SJCRH30 (cell line): ENCODE results near the gene RNF112. TPM values are rescaled to one million over a fixed set of nuclear protein-coding genes. Genes with fewer than 3 reads are reported as not detected.
"Not testable (repeated sequence)": the region's sequence is repeated elsewhere in the genome, so short reads cannot be mapped to it uniquely, and the experiment has no call there.

Source experiments
- DNase-seq, 2 experiments: peaks; one replicate each; pipeline ENCODE4 v3.0.0-alpha.2; 2015 to 2020
- H3K27ac ChIP-seq: fragments of 250-450 bp; sonication (Bioruptor Pico); 2 replicates; pipeline ENCODE4 v1.5.1; 2020; ENCODE audit warnings: mild to moderate bottlenecking, moderate library complexity
- H3K27me3 ChIP-seq: fragments of 250-450 bp; sonication (Bioruptor Pico); 2 replicates; pipeline ENCODE4 v1.5.1; 2020; ENCODE audit warnings: mild to moderate bottlenecking, moderate library complexity
- H3K36me3 ChIP-seq: fragments of 250-450 bp; sonication (Bioruptor Pico); 2 replicates; pipeline ENCODE4 v1.5.1; 2020; ENCODE audit warnings: mild to moderate bottlenecking, moderate library complexity
- H3K4me1 ChIP-seq: fragments of 250-450 bp; sonication (Bioruptor Pico); 2 replicates; pipeline ENCODE4 v1.5.1; 2020; ENCODE audit warnings: mild to moderate bottlenecking, moderate library complexity
- H3K4me3 ChIP-seq: fragments of 250-450 bp; sonication (Bioruptor Pico); 2 replicates; pipeline ENCODE4 v1.5.1; 2020; ENCODE audit warnings: mild to moderate bottlenecking, moderate library complexity
- H3K9me3 ChIP-seq: fragments of 250-450 bp; sonication (Bioruptor Pico); replicated peaks from 2 replicates; pipeline ENCODE4 v1.5.1; 2020; ENCODE audit warnings: mild to moderate bottlenecking, moderate library complexity
- total RNA-seq: library from RNA; depleted of rRNA; stranded (reverse); fragments of >200 nt; shearing (Covaris generic); gene quantifications from 2 replicates; pipeline ENCODE4 v1.2.3, GENCODE V29; 2014

Gene RNF112
- total RNA-seq, 1 experiment from 2014 or later = 2.4 TPM

DNA sequence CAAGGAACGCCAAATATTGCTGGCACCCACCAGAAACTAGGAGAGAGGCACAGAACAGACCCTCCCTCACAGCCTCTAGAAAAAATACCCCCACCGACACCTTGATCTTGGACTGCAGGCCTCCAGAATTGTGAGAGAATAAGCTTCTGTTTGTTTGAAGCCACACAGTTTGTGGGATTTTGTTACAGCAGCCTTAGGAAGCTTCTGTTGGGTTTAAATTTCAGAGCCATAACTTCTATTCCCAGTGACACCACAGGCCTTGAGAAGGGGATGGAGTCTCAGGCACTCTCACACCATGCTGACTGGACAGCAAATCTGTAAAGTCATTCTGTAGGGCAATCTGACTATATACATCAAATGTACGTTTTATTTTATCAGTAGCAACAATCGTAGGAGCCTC, 38.6 kb downstream of the RNF112 start:
- H3K27me3 ChIP-seq = no peaks in the 10 kb centered on the region
- H3K4me1 ChIP-seq = peaks cover 23% of the 10 kb centered on the region
- H3K4me3 ChIP-seq = no peak overlapping the region
- H3K9me3 ChIP-seq = peaks cover 9% of the 10 kb centered on the region; the same call in 1 of the 2 replicates
- DNase-seq = no peak
- no peak overlapping the region for H3K27ac ChIP-seq
- no peaks in the 10 kb centered on the region for H3K36me3 ChIP-seq

DNA sequence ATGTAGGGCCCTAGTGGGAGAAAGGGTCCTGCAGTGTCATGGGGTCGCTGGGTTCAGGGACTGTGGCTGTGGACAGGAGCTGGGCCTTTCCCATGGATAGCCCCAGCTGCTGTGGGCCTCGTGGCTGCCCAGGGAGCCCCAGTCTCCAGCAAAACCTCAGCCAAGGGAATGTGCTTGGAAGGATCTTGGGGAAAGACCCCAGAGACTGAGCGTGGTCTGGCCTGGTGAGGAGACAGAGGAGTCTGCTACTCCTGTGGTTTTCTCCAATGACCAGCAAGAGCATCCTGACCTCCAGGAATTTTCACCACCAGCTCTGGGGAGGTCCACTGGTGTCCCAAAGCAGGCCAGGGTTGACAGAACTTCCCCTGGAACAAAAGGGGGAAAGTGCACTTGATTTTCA, 42.3 kb downstream of the RNF112 start:
- H3K27ac ChIP-seq = no peak overlapping the region
- H3K4me3 ChIP-seq = no peak overlapping the region
- no peaks in the 10 kb centered on the region for H3K9me3 ChIP-seq
- peaks cover 14% of the 10 kb centered on the region for H3K4me1 ChIP-seq
- H3K27me3 ChIP-seq = no peaks in the 10 kb centered on the region
- DNase-seq = no peak
- no peaks in the 10 kb centered on the region for H3K36me3 ChIP-seq

DNA sequence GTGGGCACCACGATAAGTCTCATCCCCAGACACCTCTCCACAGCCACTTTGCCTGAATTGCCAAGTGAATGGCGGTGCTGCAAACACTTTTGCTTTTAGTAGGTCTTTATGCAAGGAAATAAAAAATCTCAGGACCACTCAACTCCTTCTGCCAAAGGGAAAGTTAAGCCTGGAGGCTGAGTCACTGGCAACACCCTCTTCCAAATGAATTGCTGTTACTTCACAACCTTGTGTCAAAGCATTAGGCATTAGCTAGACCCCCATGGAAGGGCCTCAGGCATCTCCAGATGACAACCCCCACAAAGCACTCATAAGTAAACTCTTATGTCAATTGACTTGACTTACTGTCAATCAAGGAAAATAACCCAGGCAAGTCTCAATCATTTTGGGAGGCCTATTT, 43.0 kb downstream of the RNF112 start:
- H3K36me3 ChIP-seq = no peaks in the 10 kb centered on the region
- no peak for DNase-seq
- H3K4me3 ChIP-seq = no peak overlapping the region
- H3K27ac ChIP-seq = no peak overlapping the region
- no peaks in the 10 kb centered on the region for H3K9me3 ChIP-seq
- no peaks in the 10 kb centered on the region for H3K27me3 ChIP-seq
- peaks cover 6% of the 10 kb centered on the region for H3K4me1 ChIP-seq

DNA sequence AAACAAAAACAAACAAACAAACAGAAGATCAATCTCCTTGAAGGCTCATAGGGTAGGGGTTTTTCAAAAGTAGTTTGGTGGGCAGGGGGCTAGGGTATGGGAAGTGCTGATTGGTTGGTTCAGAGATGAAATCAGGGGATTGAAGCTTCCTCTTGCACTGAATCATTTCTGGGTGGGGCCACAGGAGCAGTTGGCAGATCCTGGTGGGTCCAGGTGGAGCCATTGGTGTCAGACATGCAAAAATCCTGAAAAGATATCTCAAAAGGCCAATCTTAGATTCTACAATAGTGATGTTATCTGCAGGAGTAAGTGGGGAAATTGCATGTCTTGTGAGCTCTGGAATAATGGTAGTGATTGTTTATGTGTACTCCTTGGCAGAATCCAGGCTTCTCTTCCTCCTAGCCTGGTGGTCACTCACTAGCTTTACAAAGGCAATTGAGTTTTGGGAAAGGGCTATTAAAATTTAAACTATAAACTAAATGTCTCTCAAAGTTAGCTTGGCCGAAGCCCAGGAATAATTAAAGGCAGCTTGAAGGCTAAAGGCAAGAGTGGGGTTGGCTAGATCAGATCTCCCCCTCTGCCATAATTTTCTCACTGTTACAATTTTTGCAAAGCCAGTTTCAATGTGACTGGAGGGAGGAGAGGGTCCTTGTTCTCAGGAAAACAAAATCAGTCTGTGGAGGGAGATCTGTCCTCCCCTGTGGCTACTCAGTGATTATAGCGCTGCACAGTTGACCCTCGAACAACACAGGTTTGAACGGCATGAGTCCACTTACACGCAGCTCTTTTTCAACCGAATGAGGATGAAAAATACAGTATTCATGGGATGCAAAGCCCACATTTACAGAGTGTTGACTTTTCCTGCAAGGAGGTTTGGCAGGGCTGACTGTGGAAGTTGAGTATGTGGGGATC, 45.2 kb downstream of the RNF112 start:
- H3K27me3 ChIP-seq = no peaks in the 10 kb centered on the region
- no peak overlapping the region for H3K4me3 ChIP-seq
- H3K9me3 ChIP-seq = no peaks in the 10 kb centered on the region
- H3K36me3 ChIP-seq = no peaks in the 10 kb centered on the region
- DNase-seq = no peak
- H3K4me1 ChIP-seq = peaks cover 12% of the 10 kb centered on the region
- no peak overlapping the region for H3K27ac ChIP-seq

DNA sequence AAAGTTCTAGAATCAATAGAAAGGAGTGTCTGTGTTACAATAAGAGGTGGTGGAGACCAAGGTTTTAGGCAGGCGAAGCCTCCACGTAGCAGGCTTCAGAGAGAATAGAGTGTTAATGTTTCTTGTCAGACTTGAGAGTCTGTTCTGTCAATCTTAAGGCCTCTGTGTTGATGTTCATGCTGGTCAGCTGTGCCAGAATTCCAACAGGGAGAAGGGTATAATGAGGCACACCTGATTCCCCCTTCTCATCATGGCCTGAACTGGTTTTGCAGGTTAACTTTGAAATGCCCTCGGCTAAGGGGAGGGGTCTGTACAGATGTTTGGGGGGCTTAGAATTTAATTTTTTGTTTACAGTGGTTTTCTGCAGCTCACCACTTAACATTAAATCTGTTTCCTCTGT, 46.0 kb downstream of the RNF112 start:
- no peak for DNase-seq
- Histone ChIP-seq H3K4me3 (no peak overlapping the region), H3K27ac (no peak overlapping the region), H3K9me3 (no peaks in the 10 kb centered on the region), H3K36me3 (no peaks in the 10 kb centered on the region), H3K27me3 (no peaks in the 10 kb centered on the region), H3K4me1 (peaks cover 17% of the 10 kb centered on the region)

DNA sequence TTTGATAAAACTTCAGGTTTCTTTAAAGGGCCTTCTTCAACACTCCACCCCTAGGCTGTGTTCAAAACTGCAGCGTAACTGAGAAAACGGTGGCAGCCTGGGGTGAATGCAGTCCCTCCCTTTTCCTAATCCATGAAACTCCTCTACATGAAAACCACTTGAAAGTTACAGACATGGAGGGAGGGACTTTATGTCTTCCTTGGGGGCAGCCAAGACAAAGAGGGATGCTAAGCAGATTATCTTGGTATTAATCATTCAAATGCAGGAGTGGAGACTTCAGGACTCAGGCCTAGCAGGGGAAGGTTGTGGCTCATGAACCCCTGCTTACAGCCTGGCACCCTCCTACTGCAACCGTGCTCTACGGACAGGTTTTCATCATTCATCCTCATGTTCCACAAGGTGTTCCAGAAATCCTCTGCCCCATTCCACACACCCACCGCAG, 46.8 kb downstream of the RNF112 start:
- Histone ChIP-seq H3K36me3 (no peaks in the 10 kb centered on the region), H3K27me3 (no peaks in the 10 kb centered on the region), H3K27ac (no peak overlapping the region), H3K4me3 (no peak overlapping the region), H3K4me1 (peaks cover 22% of the 10 kb centered on the region), H3K9me3 (no peaks in the 10 kb centered on the region)
- no peak for DNase-seq

DNA sequence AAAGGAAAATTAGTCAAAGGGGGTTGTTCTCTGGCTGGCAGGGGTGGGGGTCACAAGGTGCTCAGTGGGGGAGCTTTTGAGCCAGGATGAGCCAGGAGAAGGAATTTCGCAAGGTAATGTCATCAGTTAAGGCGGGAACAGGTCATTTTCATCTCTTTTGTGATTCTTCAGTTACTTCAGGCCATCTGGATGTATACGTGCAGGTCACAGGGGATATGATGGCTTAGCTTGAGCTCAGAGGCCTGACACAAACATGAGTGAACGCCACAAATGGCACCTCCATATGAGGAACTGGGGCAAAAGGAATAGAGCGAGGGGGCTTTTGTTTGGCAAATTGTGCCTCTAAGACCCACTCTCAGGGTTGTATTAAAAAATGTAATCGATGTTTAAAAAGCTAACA, 47.4 kb downstream of the RNF112 start:
- not testable (repeated sequence) for H3K4me3 ChIP-seq, H3K36me3 ChIP-seq, H3K27ac ChIP-seq, DNase-seq, H3K27me3 ChIP-seq, H3K9me3 ChIP-seq
- H3K4me1 ChIP-seq = peaks cover 22% of the 10 kb centered on the region

DNA sequence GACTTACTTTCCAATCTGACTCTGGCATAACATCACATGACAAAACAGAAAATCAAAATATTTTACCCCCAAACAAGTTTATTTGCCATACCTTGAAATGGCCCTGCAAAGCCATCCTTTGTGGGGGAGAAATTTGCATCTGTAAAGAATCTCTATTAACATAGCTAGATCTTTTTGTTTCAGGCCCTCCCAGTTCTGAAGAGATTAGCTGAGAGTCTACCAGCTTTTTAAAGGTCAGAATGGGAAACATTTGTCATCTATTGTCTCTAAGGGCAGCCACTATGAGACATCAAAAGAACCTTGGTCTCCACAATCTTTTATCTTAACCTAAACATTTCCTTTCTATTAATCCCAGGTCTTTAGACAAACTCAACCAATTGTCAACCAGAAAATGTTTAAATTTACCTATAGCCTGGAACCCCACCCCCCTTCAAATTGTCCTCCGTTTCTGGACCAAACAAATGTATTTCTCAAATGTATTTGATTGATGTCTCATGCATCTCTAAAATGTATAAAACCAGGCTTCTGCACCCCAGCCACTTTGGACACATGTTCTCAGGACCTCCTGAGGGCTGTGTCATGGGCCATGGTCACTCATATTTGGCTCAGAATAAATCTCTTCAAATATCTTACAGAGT, 48.1 kb downstream of the RNF112 start:
- not testable (repeated sequence) for DNase-seq, H3K27ac ChIP-seq, H3K27me3 ChIP-seq, H3K4me3 ChIP-seq, H3K9me3 ChIP-seq, H3K36me3 ChIP-seq
- H3K4me1 ChIP-seq = peaks cover 22% of the 10 kb centered on the region

DNA sequence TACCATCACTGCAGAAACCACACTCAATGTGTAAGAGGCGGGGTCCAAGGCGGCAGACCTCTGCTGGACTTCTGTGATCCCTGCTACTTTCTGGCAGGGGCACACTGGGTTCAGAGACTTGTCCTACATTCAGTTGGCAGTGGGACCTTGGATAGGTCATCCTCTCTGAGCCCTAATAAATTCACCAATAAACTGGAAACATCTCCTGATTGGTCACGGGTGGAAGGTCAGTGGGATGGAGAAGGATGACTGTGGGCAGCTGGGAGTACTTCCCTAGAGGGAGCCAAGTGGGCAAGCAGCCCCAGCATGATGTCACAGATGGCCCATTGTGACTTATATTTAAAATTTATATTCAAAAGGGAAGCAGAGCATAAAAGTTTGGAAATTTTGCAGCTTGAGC, 49.7 kb downstream of the RNF112 start:
- Histone ChIP-seq H3K4me3 (no peak overlapping the region), H3K27me3 (no peaks in the 10 kb centered on the region), H3K9me3 (no peaks in the 10 kb centered on the region), H3K4me1 (peaks cover 24% of the 10 kb centered on the region), H3K27ac (peak overlapping the region; percentile 40), H3K36me3 (no peaks in the 10 kb centered on the region)
- peak; percentile 73 to 85 for DNase-seq

DNA sequence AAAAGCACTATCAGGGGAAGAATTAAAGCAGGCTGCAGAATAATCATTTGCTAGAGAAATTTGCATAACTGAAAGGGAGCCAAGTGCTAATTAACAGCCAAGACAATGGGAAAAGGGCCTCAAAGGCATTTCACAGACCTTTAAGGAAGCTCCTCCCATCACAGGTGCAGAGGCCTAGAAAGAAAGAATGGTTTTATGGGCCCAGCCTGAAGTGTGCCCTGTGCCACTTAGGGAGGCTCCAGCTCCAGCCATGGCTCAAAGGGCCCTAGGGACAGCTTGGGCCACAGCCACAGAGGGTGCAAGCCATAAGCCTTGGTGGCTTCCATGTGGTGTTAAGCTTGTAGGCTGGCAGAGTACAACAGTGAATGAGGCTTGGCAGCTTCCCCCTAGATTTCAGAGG, 50.1 kb downstream of the RNF112 start:
- Histone ChIP-seq H3K4me1 (peaks cover 24% of the 10 kb centered on the region), H3K9me3 (no peaks in the 10 kb centered on the region), H3K4me3 (no peak overlapping the region), H3K36me3 (no peaks in the 10 kb centered on the region), H3K27me3 (no peaks in the 10 kb centered on the region), H3K27ac (peak overlapping the region; percentile 40)
- peak in 1 of 2 experiments; percentile 78 for DNase-seq

DNA sequence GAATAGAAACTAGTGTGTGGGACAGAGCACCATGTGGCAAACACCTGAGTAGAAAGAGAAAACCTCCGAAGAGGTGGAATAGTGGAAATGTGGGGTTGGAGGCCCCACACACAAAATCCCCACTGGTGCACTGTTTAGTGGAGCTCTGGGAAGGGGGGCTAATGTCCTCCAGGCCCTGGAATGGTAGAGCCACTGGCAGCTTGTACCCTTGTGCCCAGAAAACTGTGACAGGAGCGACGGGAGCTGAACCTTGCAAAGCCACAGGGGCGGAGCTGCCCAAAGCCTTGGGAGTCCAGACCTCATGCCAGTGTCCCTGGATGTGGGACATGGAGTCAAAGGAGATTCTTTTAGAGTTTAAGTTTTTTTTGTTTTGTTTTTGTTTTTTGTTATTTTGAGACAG, 50.6 kb downstream of the RNF112 start:
- Histone ChIP-seq H3K9me3 (no peaks in the 10 kb centered on the region), H3K27ac (peak overlapping the region; percentile 40; the same call in 1 of the 2 replicates), H3K4me1 (peaks cover 24% of the 10 kb centered on the region), H3K4me3 (no peak overlapping the region), H3K36me3 (no peaks in the 10 kb centered on the region), H3K27me3 (no peaks in the 10 kb centered on the region)
- DNase-seq = no peak

DNA sequence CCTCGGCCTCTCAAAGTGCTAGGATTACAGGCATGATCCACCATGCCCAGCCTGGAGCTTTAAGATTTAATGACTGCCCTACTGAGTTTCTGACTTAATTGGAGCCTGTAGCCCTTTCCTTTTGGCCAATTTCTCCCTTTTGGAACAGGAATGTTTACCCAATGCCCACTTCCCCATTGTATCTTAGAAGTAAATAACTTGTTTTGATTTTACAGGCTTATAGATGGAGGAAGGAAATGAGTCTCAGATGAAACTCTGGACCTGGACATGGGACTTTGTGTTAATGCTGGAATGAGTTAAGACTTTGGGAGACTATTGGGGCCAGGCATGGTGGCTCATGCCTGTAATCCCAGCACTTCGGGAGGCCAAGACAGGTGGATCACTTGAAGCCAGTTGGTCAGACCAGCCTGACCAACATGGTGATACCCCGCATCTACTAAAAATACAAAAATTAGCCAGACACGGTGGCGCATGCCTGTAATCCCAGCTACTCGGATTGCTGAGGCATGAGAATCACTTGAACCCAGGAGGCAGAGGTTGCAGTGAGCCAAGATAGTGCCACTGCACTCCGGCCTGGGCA, 51.5 kb downstream of the RNF112 start:
- peaks cover 24% of the 10 kb centered on the region for H3K4me1 ChIP-seq
- H3K4me3 ChIP-seq, H3K9me3 ChIP-seq, H3K36me3 ChIP-seq, H3K27ac ChIP-seq, H3K27me3 ChIP-seq: not testable (repeated sequence)
- DNase-seq = peak in 1 of 2 experiments; percentile 49

DNA sequence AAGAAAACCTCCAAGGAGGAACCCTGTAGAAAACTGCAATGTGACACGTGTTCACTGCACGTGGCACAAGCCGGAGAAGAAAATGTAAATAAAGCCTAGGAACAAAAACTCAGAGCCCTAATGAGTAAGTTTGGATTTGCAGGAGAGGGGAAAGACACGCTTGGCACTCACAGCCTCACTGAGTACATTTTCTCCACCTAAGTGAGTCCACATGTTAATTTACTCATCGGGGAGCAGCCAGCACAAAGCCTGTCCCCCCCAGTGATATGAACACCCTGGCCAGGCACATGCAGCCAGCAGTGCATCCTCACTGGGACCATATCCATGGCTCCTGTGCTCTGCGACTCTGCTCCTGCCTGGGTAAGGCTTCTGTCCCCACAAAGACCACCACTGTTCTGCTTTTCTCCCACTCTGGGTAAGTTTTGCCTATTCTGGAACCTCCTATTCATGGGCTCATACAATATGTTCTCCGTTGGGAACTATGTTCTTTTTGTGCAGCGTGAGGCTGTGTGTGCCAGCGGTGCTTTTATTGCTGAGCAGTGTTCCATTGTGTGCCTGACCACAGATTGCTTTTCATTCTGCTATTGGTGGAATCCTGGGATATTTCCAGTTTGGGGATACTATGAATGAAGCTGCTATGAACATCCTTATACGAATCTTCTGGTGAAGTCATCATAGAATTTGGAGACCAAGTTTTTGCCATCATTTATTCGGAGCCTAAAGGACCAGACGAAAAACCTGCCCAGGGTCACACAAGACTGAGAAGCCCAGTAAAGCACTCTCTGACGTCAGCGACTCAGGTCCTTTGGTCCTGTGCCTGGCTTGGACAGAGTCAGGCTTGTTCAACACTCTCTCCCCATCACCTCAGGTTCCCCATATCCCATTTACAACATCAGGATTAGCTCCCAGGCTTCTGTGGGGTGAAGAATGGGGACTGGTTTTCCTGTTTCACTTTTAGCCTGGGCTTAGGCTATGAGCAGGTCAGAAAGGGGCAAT, 53.3 kb downstream of the RNF112 start:
- peaks cover 24% of the 10 kb centered on the region for H3K4me1 ChIP-seq
- peak in 1 of 2 experiments; percentile 34 for DNase-seq
- no peaks in the 10 kb centered on the region for H3K36me3 ChIP-seq
- H3K27me3 ChIP-seq = no peaks in the 10 kb centered on the region; the same call in 1 of the 2 replicates
- no peak overlapping the region for H3K27ac ChIP-seq
- no peaks in the 10 kb centered on the region for H3K9me3 ChIP-seq
- no peak overlapping the region for H3K4me3 ChIP-seq
